Fibroblast of the aortic adventitia (primary cell): ENCODE results near the gene PLCH1. TPM values are rescaled to one million over a fixed set of nuclear protein-coding genes. Genes with fewer than 3 reads are reported as not detected.

ENCODE experiments used
- DNase-seq: peaks from one replicate; pipeline ENCODE4 v3.0.0-alpha.2; 2010; ENCODE audit warnings: low read depth
- H3K4me3 ChIP-seq: 2 replicates; pipeline ENCODE4 v1.5.1; 2011; ENCODE audit warnings: low read depth, mild to moderate bottlenecking, control low read depth, low read length, moderate library complexity
- CTCF ChIP-seq: IDR thresholded peaks from 2 replicates; pipeline ENCODE4 v1.5.1; 2011; ENCODE audit warnings: mild to moderate bottlenecking, low read length, control low read depth, inconsistent platforms; ENCODE audit not compliant: insufficient read depth
- small RNA-seq: library from RNA; depleted of rRNA; stranded (forward); fragments of <200 nt; gene quantifications from one replicate; pipeline ENCODE3, GENCODE V24; 2012
- total RNA-seq: library from RNA; depleted of rRNA; stranded (reverse); fragments of >200 nt; gene quantifications from 2 replicates; pipeline ENCODE4 v1.2.3, GENCODE V29; 2012; ENCODE audit warnings: low replicate concordance

Gene PLCH1
- total RNA-seq, 1 donor, result 0.09 TPM

DNA sequence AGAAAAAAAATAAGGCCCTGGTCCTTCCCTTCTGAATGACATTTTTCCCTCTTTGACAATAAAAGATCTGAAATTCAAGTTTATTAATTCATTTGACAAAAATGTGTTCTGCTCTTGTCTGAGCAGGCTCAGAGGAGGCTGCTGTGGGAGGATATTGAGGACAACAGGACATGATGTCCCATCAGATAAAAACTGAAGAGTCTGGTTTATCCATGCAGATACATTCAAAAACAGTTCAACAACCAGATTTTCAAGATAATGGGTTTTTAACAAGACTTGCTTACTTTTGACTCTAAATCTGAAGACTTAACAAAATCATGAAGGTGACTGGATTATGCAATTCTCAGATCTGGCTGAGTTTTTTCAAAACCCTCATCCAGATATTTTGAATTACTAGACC, 414.5 kb downstream of the PLCH1 start:
- TF ChIP-seq CTCF, result no peak
- DNase-seq, result no peak
- H3K4me3 ChIP-seq, result no peak overlapping the region

DNA sequence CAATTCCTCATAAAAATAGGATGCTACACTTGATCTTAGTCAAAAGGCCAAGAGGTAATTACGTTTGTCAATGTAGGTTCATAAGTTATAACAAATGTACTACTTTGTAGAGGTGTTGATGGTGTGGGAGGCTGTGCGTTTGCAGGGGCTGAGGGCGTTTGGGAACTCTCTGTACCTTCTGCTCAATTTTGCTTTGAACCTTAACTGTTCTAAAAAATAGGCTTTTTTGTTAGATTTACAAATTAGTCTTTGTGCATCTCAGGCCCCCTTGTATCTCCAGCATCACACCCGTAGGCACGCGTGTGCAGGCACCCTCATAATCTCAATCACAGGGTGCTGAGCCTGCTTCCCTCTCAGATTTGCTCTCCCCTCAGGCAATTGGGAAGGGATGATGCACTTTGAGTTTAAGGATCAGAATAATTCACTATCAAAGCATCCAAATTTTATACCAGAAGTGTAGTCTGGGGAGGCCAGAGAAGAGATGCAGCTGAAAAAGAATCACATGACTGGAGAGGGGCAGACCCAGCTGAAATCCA, 415.3 kb downstream of the PLCH1 start:
- TF ChIP-seq CTCF, result no peak
- DNase-seq, result no peak
- no peak overlapping the region for H3K4me3 ChIP-seq

DNA sequence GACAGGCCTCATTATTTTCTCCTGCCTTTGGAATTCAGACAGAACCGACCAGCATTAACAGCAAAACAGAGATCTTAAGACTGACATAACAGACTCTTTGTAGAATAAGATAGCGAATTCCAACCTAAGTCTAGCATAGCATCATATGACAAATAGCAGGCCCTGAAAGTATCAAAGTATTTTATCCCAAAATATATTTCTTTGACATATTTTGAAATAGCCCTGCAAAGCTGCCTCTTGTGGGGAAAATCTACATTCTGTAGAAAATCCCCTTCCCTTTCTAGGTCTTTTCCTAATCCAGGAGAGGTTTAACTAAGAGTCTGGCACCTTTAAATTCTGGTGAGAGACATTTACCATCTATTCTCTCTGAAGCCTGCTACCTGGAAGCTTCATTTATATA, 417.0 kb downstream of the PLCH1 start:
- DNase-seq, result no peak
- no peak overlapping the region for H3K4me3 ChIP-seq
- TF ChIP-seq CTCF, result no peak

DNA sequence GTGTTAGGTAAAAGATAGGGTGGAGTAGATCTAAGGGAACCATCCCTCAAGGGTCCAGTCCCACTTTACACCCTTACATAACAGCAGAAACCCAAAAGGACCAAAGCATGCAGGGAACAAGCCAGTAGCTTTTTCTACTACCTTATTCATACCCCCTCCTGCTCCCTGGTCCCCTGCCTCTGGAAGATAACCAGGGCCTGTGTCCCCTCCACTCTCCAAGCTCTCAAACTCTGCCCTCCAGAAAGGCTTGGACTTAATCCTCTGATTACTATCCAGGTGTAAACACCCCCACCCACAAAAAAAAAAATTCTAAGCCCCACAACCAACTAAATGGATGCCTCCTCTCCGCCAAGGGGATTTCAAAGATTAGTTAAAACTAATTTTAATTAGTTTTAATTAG, 417.4 kb downstream of the PLCH1 start:
- TF ChIP-seq CTCF, result no peak
- no peak for DNase-seq
- H3K4me3 ChIP-seq, result no peak overlapping the region

- no peak for TF ChIP-seq CTCF
- H3K4me3 ChIP-seq, result no peak overlapping the region
- DNase-seq, result no peak
Observed at GRCh38 chr3:155326901-155327300, 418.0 kb downstream of the PLCH1 start.

DNA sequence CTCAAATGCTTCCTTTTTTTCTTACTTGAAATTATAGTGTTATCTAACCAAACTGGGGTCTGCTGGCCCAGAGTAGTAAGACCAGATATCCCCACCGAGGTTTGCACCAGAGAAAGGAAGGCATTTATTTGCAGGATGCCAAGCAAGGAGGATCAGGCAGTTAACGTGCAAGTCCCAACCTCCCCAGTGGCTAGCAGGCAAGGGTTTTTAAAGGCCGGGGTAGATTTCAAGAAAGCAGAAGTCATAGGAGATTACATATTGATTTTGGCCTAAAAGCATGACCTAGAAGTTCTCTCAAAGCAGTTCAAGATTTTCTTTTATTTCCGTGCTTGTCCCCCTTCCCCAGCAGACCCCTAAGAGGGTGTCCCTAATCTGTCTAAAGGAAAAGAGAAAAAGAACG, 418.6 kb downstream of the PLCH1 start:
- DNase-seq, result no peak
- TF ChIP-seq CTCF, result no peak
- no peak overlapping the region for H3K4me3 ChIP-seq

Small RNA genes within 50 kb of the gene (small RNA-seq; reads per million reads assigned to genes)
- not detected for gene AC108729.3
- gene RN7SL715P, result not detected

Other genes with a start within 250 kb of the PLCH1 start
- gene C3orf33, start 61.2 kb upstream of the PLCH1 start, total RNA-seq, result 2.8 and 5.7 TPM in 2 replicates
- gene SLC33A1, start 109.4 kb upstream of the PLCH1 start, total RNA-seq, result 24.4 and 49.8 TPM in 2 replicates
- 87.5 and 88.1 TPM in 2 replicates for gene GMPS, start 125.6 kb upstream of the PLCH1 start, total RNA-seq